H54 (cell line): Measurements from ENCODE around the gene MYO15B.

Source experiments
- DNase-seq: peaks from one replicate; pipeline ENCODE4 v3.0.0; 2011; ENCODE audit warnings: low spot score, mixed read lengths; ENCODE audit not compliant: insufficient read length
- FAIRE-seq: peaks from 3 replicates; lab custom pipeline; 2011; peaks lifted over from hg19 to GRCh38; lab: Jason Lieb, UNC
- POLR2A ChIP-seq: IDR thresholded peaks from 2 replicates; pipeline ENCODE4 v1.6.1; 2011; ENCODE audit warnings: low read depth, mild to moderate bottlenecking, low read length

MYO15B gene

GRCh38 chr17:75666959-75667790 is 79.6 kb downstream of the MYO15B start, which contains the start of the genes RECQL5 and SAP30BP:
RECQL5 (minus strand) TSS chr17:75667154; CDS start chr17:75666557, 597 bp downstream.
SAP30BP (plus strand) TSS chr17:75667338; CDS start chr17:75667373, 35 bp downstream.
- TF ChIP-seq POLR2A: peak; percentile 65
- FAIRE-seq (peak; percentile 74), DNase-seq (peak; percentile 92)

- DNase-seq (no peak), FAIRE-seq (no peak)
- TF ChIP-seq POLR2A: no peak
Observed at GRCh38 chr17:75667825-75668224, 80.2 kb downstream of the MYO15B start.

GRCh38 chr17:75668489-75668888 is 80.9 kb downstream of the MYO15B start:
- DNase-seq (no peak), FAIRE-seq (no peak)
- no peak for TF ChIP-seq POLR2A

- FAIRE-seq (no peak), DNase-seq (no peak)
- no peak for TF ChIP-seq POLR2A
Observed at GRCh38 chr17:75670868-75671267, 83.3 kb downstream of the MYO15B start.

- FAIRE-seq: no peak
- TF ChIP-seq POLR2A: no peak
Observed at GRCh38 chr17:75672011-75672410, 84.4 kb downstream of the MYO15B start.

GRCh38 chr17:75673487-75673886 is 85.9 kb downstream of the MYO15B start:
- FAIRE-seq (peak; percentile 91), DNase-seq (peak; percentile 72)
- TF ChIP-seq POLR2A: no peak

More at GRCh38 chr17:75672011-75672410, 84.4 kb downstream of the MYO15B start:
- no peak for DNase-seq
